KOPT-K1 (cell line): Measurements from ENCODE around the gene ZFPM1.

Experiments used
- H3K27ac ChIP-seq: fragments of 200-600 bp; sonication (generic); 2 replicates; pipeline ENCODE4 v1.5.1; 2016; ENCODE audit warnings: antibody characterized with exemption, mild to moderate bottlenecking, low read depth, low read length; ENCODE audit not compliant: poor library complexity, severe bottlenecking
- H3K36me3 ChIP-seq: fragments of 200-600 bp; sonication (generic); 2 replicates; pipeline ENCODE4 v1.5.1; 2017; ENCODE audit warnings: antibody characterized with exemption, mild to moderate bottlenecking, low read length, moderate library complexity; ENCODE audit not compliant: insufficient read depth
- H3K9me3 ChIP-seq: fragments of 200-600 bp; sonication (generic); 2 replicates; pipeline ENCODE4 v1.5.1; 2017; ENCODE audit warnings: antibody characterized with exemption, low read length, mild to moderate bottlenecking; ENCODE audit not compliant: insufficient read depth, poor library complexity, severe bottlenecking

Gene ZFPM1

GRCh38 chr16:88426018-88426417 is 27.1 kb upstream of the ZFPM1 start:
- Histone ChIP-seq H3K9me3 (no peaks in the 10 kb centered on the region), H3K27ac (no peak overlapping the region)

GRCh38 chr16:88427376-88427775 is 25.7 kb upstream of the ZFPM1 start:
- Histone ChIP-seq H3K27ac (no peak overlapping the region), H3K9me3 (no peaks in the 10 kb centered on the region), H3K36me3 (no peaks in the 10 kb centered on the region)

More at GRCh38 chr16:88426018-88426417, 27.1 kb upstream of the ZFPM1 start:
- H3K36me3 ChIP-seq, result no peaks in the 10 kb centered on the region

GRCh38 chr16:88428156-88428555 is 24.9 kb upstream of the ZFPM1 start:
- H3K27ac ChIP-seq, result no peak overlapping the region
- H3K9me3 ChIP-seq, result no peaks in the 10 kb centered on the region
- H3K36me3 ChIP-seq, result no peaks in the 10 kb centered on the region

GRCh38 chr16:88428616-88429386 is 24.3 kb upstream of the ZFPM1 start:
- H3K36me3 ChIP-seq, result no peaks in the 10 kb centered on the region
- no peaks in the 10 kb centered on the region for H3K9me3 ChIP-seq
- no peak overlapping the region for H3K27ac ChIP-seq

GRCh38 chr16:88429387-88430184 is 23.5 kb upstream of the ZFPM1 start:
- Histone ChIP-seq H3K27ac (no peak overlapping the region), H3K9me3 (no peaks in the 10 kb centered on the region), H3K36me3 (no peaks in the 10 kb centered on the region)

GRCh38 chr16:88430185-88430523 is 22.9 kb upstream of the ZFPM1 start:
- no peaks in the 10 kb centered on the region for H3K9me3 ChIP-seq
- no peaks in the 10 kb centered on the region for H3K36me3 ChIP-seq
- no peak overlapping the region for H3K27ac ChIP-seq

GRCh38 chr16:88430524-88431446 is 22.3 kb upstream of the ZFPM1 start:
- H3K9me3 ChIP-seq, result no peaks in the 10 kb centered on the region
- H3K27ac ChIP-seq, result no peak overlapping the region
- no peaks in the 10 kb centered on the region for H3K36me3 ChIP-seq

- Histone ChIP-seq H3K9me3 (no peaks in the 10 kb centered on the region), H3K36me3 (no peaks in the 10 kb centered on the region), H3K27ac (no peak overlapping the region)
These were observed 21.4 kb upstream of the ZFPM1 start for GRCh38 chr16:88431651-88432050.

GRCh38 chr16:88432174-88432573 is 20.9 kb upstream of the ZFPM1 start:
- Histone ChIP-seq H3K9me3 (no peaks in the 10 kb centered on the region), H3K27ac (no peak overlapping the region), H3K36me3 (no peaks in the 10 kb centered on the region)

- no peaks in the 10 kb centered on the region for H3K36me3 ChIP-seq
- H3K9me3 ChIP-seq, result no peaks in the 10 kb centered on the region
- H3K27ac ChIP-seq, result no peak overlapping the region
These were observed 20.3 kb upstream of the ZFPM1 start for GRCh38 chr16:88432753-88433152.

GRCh38 chr16:88433632-88434352 is 19.3 kb upstream of the ZFPM1 start:
- Histone ChIP-seq H3K27ac (no peak overlapping the region), H3K36me3 (no peaks in the 10 kb centered on the region), H3K9me3 (no peaks in the 10 kb centered on the region)

GRCh38 chr16:88434353-88434690 is 18.8 kb upstream of the ZFPM1 start:
- Histone ChIP-seq H3K9me3 (no peaks in the 10 kb centered on the region), H3K36me3 (no peaks in the 10 kb centered on the region), H3K27ac (no peak overlapping the region)

GRCh38 chr16:88434746-88435145 is 18.3 kb upstream of the ZFPM1 start:
- Histone ChIP-seq H3K9me3 (no peaks in the 10 kb centered on the region), H3K36me3 (no peaks in the 10 kb centered on the region), H3K27ac (no peak overlapping the region)

- Histone ChIP-seq H3K36me3 (no peaks in the 10 kb centered on the region), H3K9me3 (no peaks in the 10 kb centered on the region), H3K27ac (no peak overlapping the region)
These were observed 17.4 kb upstream of the ZFPM1 start for GRCh38 chr16:88435437-88436355.
